Medulla oblongata (tissue), 1 donor: ENCODE measurements around the gene SRI.
A peak's percentile ranks its signal among the peaks of the same experiment; 100 is the strongest.
"Not testable (repeated sequence)": the region's sequence is repeated elsewhere in the genome, so short reads cannot be mapped to it uniquely, and the experiment has no call there.

Experiments used
- DNase-seq: peaks from one replicate; pipeline ENCODE4 v3.0.0-alpha.2; 2015; ENCODE audit errors: extremely low spot score

Gene SRI

GRCh38 chr7:88176190-88176589, 43.6 kb downstream of the SRI start:
- no peak for DNase-seq

- DNase-seq: no peak
Observed at GRCh38 chr7:88172842-88173241, 47.0 kb downstream of the SRI start.

GRCh38 chr7:88169717-88170320, 50.0 kb downstream of the SRI start:
- DNase-seq: peak; percentile 72

GRCh38 chr7:88167721-88168120, 52.1 kb downstream of the SRI start:
- no peak for DNase-seq

GRCh38 chr7:88167223-88167622, 52.6 kb downstream of the SRI start:
- DNase-seq: peak; percentile 75

GRCh38 chr7:88165697-88166096, 54.1 kb downstream of the SRI start:
- DNase-seq: no peak

GRCh38 chr7:88159741-88160140, 60.1 kb downstream of the SRI start:
- not testable (repeated sequence) for DNase-seq

GRCh38 chr7:88156356-88156755, 63.5 kb downstream of the SRI start:
- no peak for DNase-seq

GRCh38 chr7:88155756-88156155, 64.1 kb downstream of the SRI start:
- no peak for DNase-seq
